GM12865 (cell line): ENCODE results near the gene RPE.

Experiments used
- DNase-seq: peaks from one replicate; pipeline ENCODE4 v3.0.0; 2010; ENCODE audit warnings: low read depth
- H3K4me3 ChIP-seq: 2 replicates; pipeline ENCODE4 v1.5.1; 2011; ENCODE audit warnings: mild to moderate bottlenecking, low read depth, low read length, control low read depth
- CTCF ChIP-seq: IDR thresholded peaks from 2 replicates; pipeline ENCODE4 v1.5.1; 2011; ENCODE audit warnings: low read length, control low read depth, low read depth, inconsistent platforms; ENCODE audit not compliant: insufficient read depth; ENCODE audit errors: missing control alignments

Gene RPE

GRCh38 chr2:210022824-210023223, 20.4 kb downstream of the RPE start:
- H3K4me3 ChIP-seq = no peak overlapping the region
- TF ChIP-seq CTCF = no peak
- DNase-seq = no peak

GRCh38 chr2:210027608-210028007, 25.2 kb downstream of the RPE start:
- TF ChIP-seq CTCF = no peak
- no peak overlapping the region for H3K4me3 ChIP-seq
- DNase-seq = no peak

GRCh38 chr2:210028178-210028577, 25.7 kb downstream of the RPE start:
- no peak for TF ChIP-seq CTCF
- no peak for DNase-seq
- no peak overlapping the region for H3K4me3 ChIP-seq

GRCh38 chr2:210034087-210034683, 31.7 kb downstream of the RPE start:
- no peak for DNase-seq
- no peak overlapping the region for H3K4me3 ChIP-seq
- TF ChIP-seq CTCF = no peak

- no peak for DNase-seq
- TF ChIP-seq CTCF = no peak
- H3K4me3 ChIP-seq = no peak overlapping the region
Measured at GRCh38 chr2:210035679-210036078, 33.2 kb downstream of the RPE start.

- TF ChIP-seq CTCF = no peak
- no peak overlapping the region for H3K4me3 ChIP-seq
Measured at GRCh38 chr2:210038078-210038477, 35.6 kb downstream of the RPE start.

GRCh38 chr2:210046851-210047500, 44.5 kb downstream of the RPE start:
- H3K4me3 ChIP-seq = no peak overlapping the region
- TF ChIP-seq CTCF = no peak
- DNase-seq = no peak

More at GRCh38 chr2:210038078-210038477, 35.6 kb downstream of the RPE start:
- DNase-seq = no peak
